Mononuclear cell (primary cell): ENCODE data around the gene RREB1. TPM values are rescaled to one million over a fixed set of nuclear protein-coding genes. Genes with fewer than 3 reads are reported as not detected.

Experiments used
- H3K27me3 ChIP-seq: 2 replicates; pipeline ENCODE4 v1.6.0; 2011; ENCODE audit warnings: low read length, control low read depth; ENCODE audit not compliant: insufficient read depth
- H3K4me1 ChIP-seq: 2 replicates; pipeline ENCODE4 v1.5.1; 2011; ENCODE audit warnings: mild to moderate bottlenecking, low read length, control low read depth; ENCODE audit not compliant: insufficient read depth
- H3K4me3 ChIP-seq: 2 replicates; pipeline ENCODE4 v1.5.1; 2011; ENCODE audit warnings: mild to moderate bottlenecking, low read length, moderate library complexity
- H3K9me3 ChIP-seq: 2 replicates; pipeline ENCODE4 v1.5.1; 2011; ENCODE audit warnings: low read depth, mild to moderate bottlenecking, control low read depth, low read length
- total RNA-seq: library from RNA; depleted of rRNA; stranded (reverse); fragments of >200 nt; gene quantifications from one replicate; pipeline ENCODE4 v1.2.3, GENCODE V29; 2012

Gene RREB1
- total RNA-seq, 1 donor: 47.5 TPM

DNA sequence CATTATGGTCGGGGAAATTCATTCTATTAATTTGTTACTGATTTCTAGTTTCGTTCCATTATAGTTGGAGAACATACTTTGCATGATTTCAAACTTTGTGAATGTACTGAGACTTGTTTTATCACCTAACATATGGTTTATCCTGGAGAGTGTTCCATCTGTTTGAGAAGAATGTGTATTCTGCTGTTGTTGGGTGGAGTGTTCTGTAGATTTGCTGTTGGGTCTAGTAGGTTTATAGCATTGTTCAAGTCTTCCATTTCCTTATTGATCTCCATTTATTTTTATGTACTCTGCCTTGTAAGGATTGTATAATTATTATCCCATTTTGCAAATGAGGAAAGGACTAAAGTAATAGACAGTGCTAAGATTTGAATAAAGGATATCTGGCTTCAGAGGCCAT, 85.4 kb downstream of the RREB1 start:
- H3K4me1 ChIP-seq: peaks cover 22% of the 10 kb centered on the region
- H3K4me3 ChIP-seq: no peak overlapping the region
- no peaks in the 10 kb centered on the region for H3K27me3 ChIP-seq
- H3K9me3 ChIP-seq: no peaks in the 10 kb centered on the region

DNA sequence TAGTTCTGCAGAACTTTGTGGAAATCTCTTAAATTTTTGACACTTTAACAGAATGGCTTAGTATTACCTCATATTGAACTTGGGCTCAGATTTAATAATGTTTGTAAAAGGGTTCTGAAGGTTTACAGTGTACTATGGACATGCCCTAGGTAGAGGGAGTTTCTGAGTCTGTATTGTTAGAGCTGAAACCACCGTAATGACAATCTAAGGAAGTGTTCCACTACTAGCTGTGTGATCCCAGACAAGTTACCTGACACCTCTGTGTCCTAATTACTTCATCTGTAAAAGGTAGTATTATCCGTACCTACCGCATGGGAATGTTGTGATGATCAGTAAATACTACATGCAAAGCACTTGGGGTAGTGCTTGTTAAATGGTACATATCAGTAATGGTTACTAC, 86.9 kb downstream of the RREB1 start:
- H3K9me3 ChIP-seq: no peaks in the 10 kb centered on the region
- no peaks in the 10 kb centered on the region for H3K27me3 ChIP-seq
- peaks cover 15% of the 10 kb centered on the region for H3K4me1 ChIP-seq
- H3K4me3 ChIP-seq: no peak overlapping the region

DNA sequence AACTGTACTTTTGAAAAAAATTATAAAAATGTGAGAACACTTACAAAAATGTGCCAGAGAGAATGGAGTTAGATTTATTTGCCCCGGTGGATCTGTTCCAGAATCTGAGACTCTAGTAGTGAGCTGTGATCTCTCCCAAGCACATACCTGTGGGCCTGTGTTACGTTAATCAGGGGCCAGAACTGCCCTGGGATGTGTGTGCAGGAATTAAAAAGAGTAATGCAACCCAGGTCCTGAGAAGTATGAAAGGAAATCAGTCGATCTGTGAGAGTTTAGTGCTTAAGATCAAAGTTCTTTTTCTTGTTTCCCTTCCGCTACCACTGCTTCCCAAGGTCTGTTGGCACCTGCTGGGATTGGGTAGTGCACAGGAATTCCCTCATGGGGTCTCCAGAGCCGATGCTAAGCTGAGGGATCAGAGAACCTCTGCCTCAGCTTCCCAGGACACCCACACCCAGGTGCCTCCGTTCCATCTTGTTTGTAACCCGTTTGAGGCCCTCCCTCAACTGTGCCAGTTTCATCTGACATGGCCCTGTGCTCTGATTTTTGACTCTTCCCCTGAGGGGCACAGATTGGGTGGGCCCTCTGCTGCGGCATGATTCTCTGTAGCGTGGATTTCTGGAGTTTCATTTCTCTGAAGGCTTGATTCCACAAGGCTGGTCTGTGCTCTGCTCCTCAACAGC, 87.7 kb downstream of the RREB1 start:
- Histone ChIP-seq H3K4me1 (peaks cover 18% of the 10 kb centered on the region), H3K4me3 (no peak overlapping the region), H3K9me3 (no peaks in the 10 kb centered on the region), H3K27me3 (no peaks in the 10 kb centered on the region)

DNA sequence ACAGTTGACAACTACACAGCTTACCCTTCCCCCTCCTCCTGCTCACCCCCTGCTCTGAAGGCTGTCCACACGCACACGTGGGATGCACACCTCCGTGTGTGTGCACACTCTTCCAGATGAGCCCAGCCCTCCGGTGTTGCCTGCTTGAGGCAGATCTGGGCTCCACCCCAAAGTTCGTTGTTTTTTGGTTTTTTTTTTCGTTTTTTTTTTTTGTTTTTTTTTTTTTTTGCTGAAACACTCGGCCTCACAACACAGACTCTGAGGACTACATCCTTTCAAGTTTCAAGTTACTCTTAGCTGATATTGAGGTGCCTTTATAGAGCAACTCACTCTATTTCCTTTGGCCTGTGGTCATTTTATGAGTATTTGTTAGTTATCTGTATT, 88.2 kb downstream of the RREB1 start:
- no peaks in the 10 kb centered on the region for H3K27me3 ChIP-seq
- no peaks in the 10 kb centered on the region for H3K9me3 ChIP-seq
- no peak overlapping the region for H3K4me3 ChIP-seq
- H3K4me1 ChIP-seq: peaks cover 24% of the 10 kb centered on the region

DNA sequence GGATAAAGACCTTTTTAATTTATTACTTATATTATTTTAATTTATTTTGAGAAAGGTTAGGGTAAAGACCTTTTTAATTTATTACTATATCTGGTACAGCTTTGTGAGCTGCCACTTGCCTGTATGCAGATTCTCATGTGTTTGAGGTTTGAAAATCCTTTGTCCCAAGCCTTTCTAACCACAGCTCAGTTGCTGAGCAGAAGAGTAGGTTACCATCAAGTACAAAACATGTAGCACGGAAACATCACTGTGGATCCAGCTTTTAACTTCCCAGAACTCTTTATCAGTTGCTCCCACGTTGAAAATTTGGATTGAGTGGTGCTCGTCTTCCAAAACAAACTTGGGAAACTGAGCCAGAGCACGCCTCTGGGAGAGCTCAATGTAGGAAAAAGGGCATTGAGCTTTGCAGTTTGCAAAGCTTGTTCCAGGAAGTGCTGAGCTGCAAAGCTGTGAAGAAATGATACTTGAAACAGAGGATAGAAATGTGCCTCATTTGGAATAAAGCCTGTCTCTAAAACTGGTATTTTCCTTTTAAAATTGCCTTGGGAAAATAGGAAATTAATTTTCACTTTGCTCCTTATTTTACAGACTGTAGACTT, 89.0 kb downstream of the RREB1 start:
- Histone ChIP-seq H3K27me3 (no peaks in the 10 kb centered on the region), H3K4me3 (no peak overlapping the region), H3K4me1 (peaks cover 31% of the 10 kb centered on the region), H3K9me3 (no peaks in the 10 kb centered on the region)

DNA sequence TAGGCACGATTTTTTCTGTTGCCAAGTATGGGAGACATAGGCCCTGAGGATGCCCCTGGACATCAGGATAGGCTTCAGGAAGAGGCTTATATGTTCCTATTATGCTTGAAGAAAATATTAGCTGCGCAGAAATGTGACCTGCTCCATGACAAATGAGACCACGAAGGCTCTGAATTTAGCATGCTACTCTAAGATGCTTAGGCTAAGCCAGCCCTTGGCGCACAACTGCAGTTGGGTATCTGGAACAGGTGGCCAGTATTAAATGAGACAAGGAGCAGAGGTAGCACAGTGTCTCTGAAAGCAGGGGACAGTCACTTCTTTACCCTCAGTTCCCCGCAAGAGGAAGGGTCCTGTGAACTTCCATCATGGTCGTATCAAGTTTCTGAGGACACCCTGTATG, 90.0 kb downstream of the RREB1 start:
- Histone ChIP-seq H3K9me3 (no peaks in the 10 kb centered on the region), H3K27me3 (no peaks in the 10 kb centered on the region), H3K4me3 (no peak overlapping the region), H3K4me1 (peaks cover 40% of the 10 kb centered on the region)

DNA sequence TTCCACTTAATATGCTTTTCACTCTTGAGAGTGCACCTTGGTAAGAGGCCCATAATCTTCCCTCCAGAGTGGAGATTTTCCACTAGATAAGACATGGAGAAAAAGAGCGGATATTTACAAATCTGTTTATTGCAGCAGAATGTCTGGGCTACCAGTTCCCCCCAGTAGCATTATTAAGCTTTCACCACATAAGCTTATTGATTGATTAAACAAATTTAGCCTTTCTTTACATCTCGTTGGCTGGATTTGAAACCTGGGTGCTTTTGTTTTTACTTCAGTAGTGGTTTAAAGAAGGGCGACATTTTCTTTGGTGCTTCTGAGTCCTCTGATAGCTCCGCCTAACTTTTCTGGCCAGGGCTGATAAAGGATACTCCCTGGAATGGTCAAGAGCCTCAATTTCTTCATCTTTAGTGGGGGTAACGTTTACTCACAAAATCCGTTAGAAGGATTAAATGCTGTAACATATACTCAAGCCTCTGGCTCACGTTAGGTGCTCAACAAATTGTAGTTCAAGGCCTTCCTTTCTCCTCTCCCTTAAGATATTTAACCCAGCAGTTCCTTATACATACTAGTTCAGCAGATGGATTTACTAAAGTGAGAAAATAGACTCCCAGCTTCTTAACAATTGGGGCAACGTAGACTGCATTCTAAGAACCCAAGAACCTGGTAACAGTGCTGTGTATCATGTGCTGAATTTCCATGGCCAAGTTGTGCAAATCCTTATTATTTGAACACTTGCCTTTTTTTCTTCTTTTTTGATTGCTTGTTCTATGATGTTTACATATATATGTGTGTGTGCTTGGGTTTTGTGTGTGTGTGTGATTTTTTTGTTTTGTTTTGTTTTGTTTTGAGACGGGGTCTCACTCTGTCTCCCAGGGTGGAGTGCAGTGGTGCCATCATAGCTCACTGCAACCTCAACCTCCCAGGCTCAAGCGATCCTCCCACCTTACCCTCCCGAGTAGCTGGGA, 91.4 kb downstream of the RREB1 start:
- Histone ChIP-seq H3K4me1 (peaks cover 52% of the 10 kb centered on the region), H3K27me3 (no peaks in the 10 kb centered on the region), H3K9me3 (no peaks in the 10 kb centered on the region), H3K4me3 (no peak overlapping the region)

DNA sequence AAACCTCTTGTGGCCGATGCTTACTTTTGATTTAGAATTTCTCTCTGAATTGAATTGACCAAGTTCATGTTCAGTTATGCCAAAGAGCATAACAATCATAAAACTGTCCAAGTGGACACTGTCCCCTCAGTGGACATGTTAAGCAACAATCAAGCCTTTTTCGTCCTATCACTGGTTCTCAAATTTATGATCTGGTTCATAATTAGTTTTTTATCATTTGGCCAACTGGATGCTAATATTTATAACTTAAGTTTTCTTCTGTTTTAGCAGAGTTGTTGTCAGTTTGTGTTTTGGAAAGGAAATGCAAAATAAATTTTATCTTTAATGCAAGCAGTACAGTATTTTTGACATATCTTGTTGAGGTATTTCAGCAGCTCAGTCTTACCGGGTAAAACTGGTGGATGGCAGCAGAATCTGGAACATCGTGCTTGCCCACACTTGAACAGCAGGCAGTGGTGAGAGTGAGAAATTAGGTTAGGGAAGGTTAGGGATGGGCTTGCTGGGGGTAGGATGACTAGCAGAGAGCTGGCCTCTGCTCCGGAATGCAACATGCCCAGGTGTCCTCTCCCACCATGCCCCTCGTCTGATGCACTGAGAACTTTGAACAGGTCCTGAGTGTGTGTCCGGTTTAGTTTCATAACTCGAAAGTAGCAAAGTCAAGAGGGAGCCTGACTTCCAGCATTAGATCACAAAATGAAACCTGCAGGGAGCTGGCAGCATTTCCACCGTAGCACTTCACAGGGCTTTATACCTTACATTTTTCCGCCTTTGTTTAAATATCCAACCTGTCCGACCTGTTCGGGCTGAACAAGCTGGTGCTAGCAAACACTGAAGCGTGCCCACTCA, 93.1 kb downstream of the RREB1 start:
- H3K4me3 ChIP-seq: no peak overlapping the region
- H3K9me3 ChIP-seq: no peaks in the 10 kb centered on the region
- H3K4me1 ChIP-seq: peaks cover 49% of the 10 kb centered on the region
- H3K27me3 ChIP-seq: no peaks in the 10 kb centered on the region

DNA sequence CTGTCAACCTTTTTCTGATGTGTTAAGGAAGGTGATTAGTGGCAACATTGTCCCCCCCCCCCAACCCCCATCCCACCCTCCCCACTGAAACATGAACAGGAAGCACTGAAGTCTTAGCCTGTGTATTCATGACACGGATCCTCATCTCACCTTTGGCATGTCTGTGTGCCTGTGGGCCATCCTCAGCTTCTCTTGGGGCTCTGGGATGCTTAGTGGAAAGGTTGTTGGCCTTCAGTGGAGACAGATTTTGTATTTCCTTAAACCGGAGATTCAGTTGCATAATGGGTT, 93.6 kb downstream of the RREB1 start:
- Histone ChIP-seq H3K27me3 (no peaks in the 10 kb centered on the region), H3K4me3 (no peak overlapping the region), H3K9me3 (no peaks in the 10 kb centered on the region), H3K4me1 (peaks cover 46% of the 10 kb centered on the region)

DNA sequence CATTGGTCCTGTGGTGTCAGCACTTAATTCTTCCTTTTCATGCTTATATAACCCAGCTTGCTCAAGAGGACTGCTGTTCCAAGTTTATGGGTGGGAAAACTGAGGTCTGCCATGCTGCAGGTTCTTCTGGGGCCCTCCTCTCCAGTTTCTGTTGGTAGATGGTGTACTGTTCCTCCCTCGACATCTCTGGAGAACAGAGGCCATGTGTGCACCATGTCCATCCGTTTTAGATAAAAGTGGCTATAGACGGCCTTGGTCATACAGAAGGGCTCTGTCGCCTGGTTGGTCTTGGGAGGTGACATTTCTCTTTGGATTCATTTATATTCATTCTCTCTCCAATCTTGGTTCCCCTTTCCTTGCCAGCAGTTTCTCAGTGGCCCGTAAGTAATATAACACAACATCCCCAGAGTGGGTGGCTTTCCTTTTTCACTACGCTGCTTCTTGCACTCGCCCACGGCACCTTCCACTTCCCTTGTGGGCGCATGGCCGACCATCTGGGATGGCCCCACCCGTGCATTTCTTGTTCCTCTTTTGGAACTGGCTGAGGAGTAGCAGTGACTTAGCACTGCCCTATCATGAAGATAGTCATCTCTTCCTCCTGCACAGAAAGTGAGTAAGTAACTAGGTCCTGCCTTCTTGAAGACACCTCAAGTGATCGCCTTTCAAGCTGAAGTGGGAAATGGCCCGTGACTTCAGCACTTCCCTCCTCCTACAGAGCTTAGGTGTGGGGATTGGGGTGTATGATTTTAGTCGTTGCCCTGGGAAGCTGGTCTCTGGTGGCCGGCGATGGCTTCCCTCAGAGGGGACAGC, 94.2 kb downstream of the RREB1 start:
- H3K9me3 ChIP-seq: no peaks in the 10 kb centered on the region
- H3K27me3 ChIP-seq: no peaks in the 10 kb centered on the region
- H3K4me1 ChIP-seq: peaks cover 46% of the 10 kb centered on the region
- no peak overlapping the region for H3K4me3 ChIP-seq

DNA sequence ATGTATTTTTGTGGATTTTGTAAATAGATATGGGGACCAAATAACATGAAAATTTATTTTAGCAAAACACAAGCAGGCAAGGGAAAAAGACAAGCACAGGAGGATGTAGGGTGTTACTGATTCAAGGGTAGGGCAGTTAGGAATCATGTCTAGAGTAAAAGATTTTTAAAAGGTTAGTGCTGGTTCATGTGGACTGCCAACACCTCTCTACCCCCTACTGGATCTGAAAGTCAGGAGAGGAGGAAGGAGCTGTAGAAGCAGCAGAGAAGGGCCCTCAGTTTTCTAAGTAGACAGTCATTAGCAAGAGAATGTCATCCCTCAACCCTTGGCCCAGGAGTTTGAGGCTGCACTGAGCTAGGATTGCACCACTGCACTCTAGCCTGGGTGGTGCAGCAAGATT, 95.2 kb downstream of the RREB1 start:
- H3K27me3 ChIP-seq: no peaks in the 10 kb centered on the region
- H3K4me1 ChIP-seq: peaks cover 49% of the 10 kb centered on the region
- no peak overlapping the region for H3K4me3 ChIP-seq
- H3K9me3 ChIP-seq: no peaks in the 10 kb centered on the region

DNA sequence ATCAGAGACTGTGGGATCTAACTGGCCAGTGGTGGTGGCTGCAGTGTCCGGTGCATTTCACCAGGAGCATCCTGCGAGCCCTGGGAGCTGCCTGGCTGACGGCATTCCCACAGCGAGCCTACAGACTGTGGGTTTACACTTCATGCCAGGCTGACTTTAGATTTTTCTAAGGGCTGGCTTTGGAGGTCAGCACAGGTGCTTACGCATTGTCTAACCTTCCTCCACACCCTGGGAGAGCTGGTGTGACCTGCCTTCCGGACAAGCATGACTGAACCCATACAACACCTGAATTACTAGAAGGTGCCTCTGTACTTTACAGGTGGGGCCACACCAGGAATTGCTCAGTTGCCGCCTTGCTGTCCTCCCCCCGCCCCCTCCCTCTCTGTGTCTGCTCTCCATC, 96.2 kb downstream of the RREB1 start:
- Histone ChIP-seq H3K4me3 (no peak overlapping the region), H3K27me3 (no peaks in the 10 kb centered on the region)

DNA sequence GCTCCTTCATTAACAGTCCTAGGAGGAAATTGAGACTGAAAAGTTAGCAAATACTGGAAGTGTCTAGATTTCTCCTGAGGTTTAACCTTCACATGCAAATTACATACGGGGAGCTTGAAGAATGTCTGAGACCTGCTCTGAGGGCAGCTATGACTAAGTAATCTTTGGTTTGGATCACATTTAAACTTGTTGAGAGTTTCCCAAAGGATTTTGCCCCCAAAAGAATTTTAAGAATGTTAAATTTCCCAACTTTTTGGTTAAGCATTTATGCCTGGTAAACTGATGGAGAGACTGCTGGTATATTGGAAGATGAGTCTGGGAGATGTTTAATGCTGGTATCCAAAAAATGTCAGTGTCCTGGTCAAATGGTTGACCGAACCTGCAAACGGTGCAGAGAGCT, 97.0 kb downstream of the RREB1 start:
- H3K4me1 ChIP-seq: peaks cover 45% of the 10 kb centered on the region
- no peaks in the 10 kb centered on the region for H3K27me3 ChIP-seq

More for the DNA sequence above, 96.2 kb downstream of the RREB1 start:
- peaks cover 53% of the 10 kb centered on the region for H3K4me1 ChIP-seq
- H3K9me3 ChIP-seq: no peaks in the 10 kb centered on the region

DNA sequence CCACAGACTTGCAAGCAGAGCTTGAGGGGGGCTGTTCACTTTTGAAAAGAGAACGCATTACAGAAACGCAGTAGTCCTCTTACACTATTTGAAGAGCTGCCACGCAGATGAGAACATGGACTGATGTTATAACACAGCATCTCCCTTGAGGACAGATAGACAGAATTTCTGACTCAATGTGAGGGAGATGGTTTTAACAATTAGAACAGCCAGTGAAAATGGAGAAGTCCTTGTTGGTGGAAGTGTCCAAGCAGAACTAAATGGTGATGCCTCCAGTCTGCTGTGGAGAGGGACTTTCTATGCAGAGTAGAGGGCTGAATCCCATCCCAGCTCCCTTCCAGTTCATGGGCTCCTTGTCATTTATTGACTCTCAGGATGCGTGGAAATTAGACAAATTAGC, 100.0 kb downstream of the RREB1 start:
- no peak overlapping the region for H3K4me3 ChIP-seq
- no peaks in the 10 kb centered on the region for H3K9me3 ChIP-seq
- peaks cover 19% of the 10 kb centered on the region for H3K4me1 ChIP-seq
- no peaks in the 10 kb centered on the region for H3K27me3 ChIP-seq

More for the DNA sequence above, 97.0 kb downstream of the RREB1 start:
- H3K4me3 ChIP-seq: no peak overlapping the region
- H3K9me3 ChIP-seq: no peaks in the 10 kb centered on the region
